Inflammatory macrophage (primary cell): Measurements from ENCODE around the gene KLHL26.
A peak's percentile ranks its signal among the peaks of the same experiment; 100 is the strongest.
"Not testable (repeated sequence)": the region's sequence is repeated elsewhere in the genome, so short reads cannot be mapped to it uniquely, and the experiment has no call there.

ENCODE experiments used
- DNase-seq, 2 donors: peaks; one replicate each; pipeline ENCODE4 v3.0.0-alpha.2; 2020 to 2022

KLHL26 gene

DNA sequence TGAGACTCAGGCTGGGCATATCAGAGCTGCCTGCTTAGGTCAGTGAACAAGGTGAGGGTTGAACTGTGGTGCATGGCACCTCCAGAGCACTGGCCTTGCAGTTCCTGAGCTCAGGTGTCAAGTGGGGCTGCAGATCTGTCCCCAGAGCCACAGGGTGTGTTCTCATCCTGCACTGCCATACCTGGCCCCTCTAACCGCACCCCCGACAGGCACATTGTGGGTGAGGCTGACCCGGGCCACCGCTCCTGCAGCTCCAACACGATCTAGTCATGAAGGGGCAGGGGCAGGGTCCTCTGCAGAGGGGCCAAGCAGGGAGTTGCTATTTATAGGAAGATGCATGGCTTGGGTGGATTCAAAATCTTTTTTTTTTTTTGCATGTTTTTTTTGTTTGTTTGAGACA, 30.0 kb downstream of the KLHL26 start:
- DNase-seq, result no peak

- DNase-seq, result no peak
Observed at GRCh38 chr19:18667531-18668251, 30.9 kb downstream of the KLHL26 start.

- no peak for DNase-seq
Observed at GRCh38 chr19:18668252-18668631, 31.4 kb downstream of the KLHL26 start.

DNA sequence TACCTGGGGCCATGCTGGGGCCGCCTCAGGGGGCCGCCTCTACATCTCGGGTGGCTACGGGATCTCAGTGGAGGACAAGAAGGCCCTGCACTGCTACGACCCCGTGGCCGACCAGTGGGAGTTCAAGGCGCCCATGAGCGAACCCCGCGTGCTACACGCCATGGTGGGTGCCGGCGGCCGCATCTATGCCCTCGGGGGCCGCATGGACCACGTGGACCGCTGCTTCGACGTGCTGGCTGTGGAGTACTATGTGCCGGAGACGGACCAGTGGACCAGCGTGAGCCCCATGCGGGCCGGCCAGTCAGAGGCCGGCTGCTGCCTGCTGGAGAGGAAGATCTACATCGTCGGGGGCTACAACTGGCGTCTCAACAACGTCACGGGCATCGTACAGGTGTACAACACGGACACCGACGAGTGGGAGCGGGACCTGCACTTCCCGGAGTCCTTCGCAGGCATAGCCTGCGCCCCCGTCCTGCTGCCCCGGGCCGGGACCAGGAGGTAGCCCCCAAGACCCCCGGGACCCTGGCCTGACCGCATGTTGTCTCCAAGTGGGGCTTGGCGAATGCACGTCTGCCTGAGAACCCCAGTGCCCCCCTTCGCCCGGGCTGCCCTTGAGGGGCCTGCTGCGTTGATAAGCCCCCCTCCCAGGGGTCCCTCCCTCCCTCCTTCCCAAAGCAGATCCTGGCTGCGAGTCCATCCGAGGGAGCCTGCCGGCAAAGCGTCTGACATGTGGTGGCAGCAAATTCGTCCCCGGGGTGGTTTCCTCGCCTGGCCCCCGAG, 32.1 kb downstream of the KLHL26 start:
- no peak for DNase-seq

DNA sequence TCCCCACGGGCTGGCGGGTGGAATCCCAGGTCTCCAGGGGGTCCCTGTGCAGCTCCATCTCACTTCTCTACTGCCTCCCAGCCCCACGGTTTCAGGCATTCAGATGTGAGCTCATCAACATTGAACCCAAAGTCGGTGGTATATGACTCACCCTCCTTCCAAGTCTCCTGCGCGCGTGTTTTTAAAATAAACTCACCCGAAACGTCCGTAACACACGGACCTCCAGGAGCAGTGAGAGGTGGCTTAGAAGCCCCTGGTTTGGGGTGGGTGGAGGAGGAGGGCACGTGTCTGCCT, 32.6 kb downstream of the KLHL26 start:
- no peak for DNase-seq

GRCh38 chr19:18669883-18670282, 33.1 kb downstream of the KLHL26 start:
- no peak for DNase-seq

DNA sequence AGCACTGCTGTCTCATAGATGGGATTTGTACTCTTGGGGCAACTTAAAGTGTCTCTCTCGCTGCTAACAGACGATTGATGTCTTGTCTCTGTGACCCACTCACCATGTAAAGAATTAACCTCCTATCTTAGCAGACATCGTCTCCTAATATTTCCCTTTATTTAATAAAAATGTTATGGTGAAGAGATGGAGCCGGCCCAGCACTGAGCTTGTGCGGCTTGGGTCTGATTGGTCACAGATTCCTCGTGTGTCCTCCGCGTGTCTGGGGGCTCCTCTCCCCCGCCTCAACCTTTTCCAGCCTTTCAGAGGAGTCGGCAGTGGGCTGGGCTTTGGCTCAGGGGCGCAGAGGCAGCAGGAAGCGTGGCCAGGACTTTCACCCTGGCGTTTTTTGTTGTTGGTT, 33.5 kb downstream of the KLHL26 start:
- DNase-seq, result no peak

GRCh38 chr19:18671303-18672043, 34.6 kb downstream of the KLHL26 start:
- DNase-seq, result no peak

GRCh38 chr19:18672044-18672451, 35.2 kb downstream of the KLHL26 start:
- no peak for DNase-seq

DNA sequence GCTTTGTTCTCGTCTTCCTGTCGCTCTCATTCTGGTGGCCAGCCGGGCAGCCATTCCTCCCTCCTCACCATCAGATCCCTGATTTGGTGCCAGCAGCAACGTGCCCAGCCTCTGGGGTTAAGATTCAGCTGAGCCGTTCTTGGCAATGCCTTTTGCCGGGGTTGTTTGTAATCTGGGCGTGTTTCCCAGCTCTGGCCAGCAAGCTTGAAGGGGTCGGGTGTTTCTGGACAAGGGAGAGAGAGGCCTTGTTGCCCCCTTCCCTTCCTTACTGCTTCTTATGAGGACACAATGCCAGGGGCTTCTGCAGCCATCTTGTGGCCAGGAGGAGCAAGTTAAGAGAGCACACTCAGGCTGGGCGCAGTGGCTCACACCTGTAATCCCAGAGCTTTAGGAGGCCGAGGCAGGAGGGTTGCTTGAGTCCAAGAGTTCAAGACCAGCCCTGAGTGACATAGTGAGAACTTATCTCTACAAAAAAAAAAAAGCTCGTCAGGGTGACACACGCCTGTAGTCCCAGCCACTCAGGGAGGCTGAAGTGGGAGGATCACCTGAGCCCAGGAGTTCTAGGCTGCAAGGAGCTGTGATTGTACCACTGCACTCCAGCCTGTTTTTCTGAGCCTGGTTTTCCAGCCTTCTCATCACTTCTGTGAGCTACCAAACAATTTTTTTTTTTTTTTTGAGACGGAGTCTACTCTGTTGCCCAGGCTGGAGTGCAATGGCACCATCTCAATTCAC, 35.9 kb downstream of the KLHL26 start:
- DNase-seq, result no peak

GRCh38 chr19:18674616-18675015, 37.8 kb downstream of the KLHL26 start:
- peak in 1 of 2 donors; percentile 27 for DNase-seq

DNA sequence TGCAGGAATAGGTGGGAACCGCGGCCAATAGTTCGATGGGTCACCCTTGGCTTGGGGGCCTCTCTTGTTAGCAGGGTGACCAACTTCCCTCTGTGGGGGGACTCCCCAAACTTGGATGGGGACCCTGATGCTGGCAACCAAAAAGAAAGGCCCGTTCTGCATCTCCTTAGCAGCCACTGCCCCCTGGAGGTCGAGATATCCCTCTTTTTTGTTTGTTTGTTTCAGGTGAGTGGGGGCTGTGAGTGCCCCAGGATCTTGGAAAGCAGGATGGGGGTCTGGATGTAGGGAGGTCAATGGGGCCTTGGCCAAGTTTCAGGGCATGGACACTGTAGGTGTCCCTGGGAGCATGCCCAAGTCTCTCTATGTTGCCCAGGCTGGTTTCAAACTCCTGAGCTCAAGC, 39.0 kb downstream of the KLHL26 start:
- no peak for DNase-seq

- no peak for DNase-seq
Observed at GRCh38 chr19:18676692-18677091, 39.9 kb downstream of the KLHL26 start.

DNA sequence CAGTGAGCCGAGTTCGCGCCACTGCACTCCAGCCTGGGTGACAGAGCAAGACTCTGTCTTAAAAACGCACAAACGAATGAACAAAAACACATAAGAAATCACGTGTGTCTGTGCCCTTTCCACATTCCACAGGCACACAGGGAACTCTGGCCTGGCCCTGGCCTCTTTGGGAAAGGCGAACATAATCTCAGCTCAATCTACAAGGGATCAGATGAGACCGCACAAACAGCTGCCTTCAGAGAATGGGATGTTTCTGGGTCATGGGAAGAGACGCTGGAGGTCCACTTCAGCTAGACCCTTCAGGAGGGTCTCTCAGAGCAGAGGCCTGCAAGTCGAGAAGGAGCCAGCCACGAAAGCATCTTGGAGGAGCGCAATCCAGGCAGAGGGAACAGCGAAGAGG, 40.3 kb downstream of the KLHL26 start:
- DNase-seq, result no peak

GRCh38 chr19:18680148-18680547, 43.3 kb downstream of the KLHL26 start:
- DNase-seq, result not testable (repeated sequence)

DNA sequence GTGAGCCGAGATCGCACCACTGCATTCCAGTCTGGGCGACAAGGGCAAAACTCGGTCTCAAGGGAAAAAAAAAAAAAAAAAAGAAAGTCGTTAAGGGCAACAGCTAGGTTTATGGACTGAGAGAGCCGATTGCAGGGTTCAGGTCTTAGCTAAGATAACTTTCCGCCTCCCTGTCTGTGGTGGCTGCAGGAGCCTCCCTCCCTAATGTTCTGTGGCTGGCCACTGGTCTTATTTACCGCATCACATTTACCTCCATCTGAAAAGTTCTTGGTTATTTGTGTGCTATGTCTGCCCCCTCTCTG, 45.9 kb downstream of the KLHL26 start:
- no peak for DNase-seq

GRCh38 chr19:18683109-18683957, 46.5 kb downstream of the KLHL26 start, which contains the start of gene CRTC1:
Gene CRTC1 (plus strand): TSS chr19:18683680. CDS start chr19:18683703, 23 bp downstream.
- DNase-seq, result peak; percentile 85 to 92

- DNase-seq, result no peak
Observed at GRCh38 chr19:18683958-18684641, 47.3 kb downstream of the KLHL26 start.

DNA sequence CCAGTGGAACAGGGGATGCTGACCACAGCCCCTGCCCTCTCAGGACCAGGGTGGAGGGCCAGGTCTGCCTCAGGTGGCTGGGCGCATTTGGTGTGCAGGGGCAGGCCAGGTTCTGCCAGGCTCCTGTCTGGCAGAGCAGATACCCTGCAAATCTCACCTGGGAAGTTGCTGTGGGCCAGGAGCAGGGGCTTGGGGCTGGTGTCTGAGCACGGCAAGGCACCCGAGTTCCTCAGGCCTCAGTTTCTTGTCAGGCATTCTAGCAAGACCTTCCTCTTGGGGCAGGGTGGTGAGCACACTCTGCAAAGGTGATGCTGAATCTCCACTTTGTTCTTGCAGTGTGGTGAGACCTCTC, 47.8 kb downstream of the KLHL26 start:
- no peak for DNase-seq

GRCh38 chr19:18685597-18686190, 48.9 kb downstream of the KLHL26 start:
- no peak for DNase-seq
